ENCODE data around the gene SHROOM4.

The SHROOM4 gene, protein sequence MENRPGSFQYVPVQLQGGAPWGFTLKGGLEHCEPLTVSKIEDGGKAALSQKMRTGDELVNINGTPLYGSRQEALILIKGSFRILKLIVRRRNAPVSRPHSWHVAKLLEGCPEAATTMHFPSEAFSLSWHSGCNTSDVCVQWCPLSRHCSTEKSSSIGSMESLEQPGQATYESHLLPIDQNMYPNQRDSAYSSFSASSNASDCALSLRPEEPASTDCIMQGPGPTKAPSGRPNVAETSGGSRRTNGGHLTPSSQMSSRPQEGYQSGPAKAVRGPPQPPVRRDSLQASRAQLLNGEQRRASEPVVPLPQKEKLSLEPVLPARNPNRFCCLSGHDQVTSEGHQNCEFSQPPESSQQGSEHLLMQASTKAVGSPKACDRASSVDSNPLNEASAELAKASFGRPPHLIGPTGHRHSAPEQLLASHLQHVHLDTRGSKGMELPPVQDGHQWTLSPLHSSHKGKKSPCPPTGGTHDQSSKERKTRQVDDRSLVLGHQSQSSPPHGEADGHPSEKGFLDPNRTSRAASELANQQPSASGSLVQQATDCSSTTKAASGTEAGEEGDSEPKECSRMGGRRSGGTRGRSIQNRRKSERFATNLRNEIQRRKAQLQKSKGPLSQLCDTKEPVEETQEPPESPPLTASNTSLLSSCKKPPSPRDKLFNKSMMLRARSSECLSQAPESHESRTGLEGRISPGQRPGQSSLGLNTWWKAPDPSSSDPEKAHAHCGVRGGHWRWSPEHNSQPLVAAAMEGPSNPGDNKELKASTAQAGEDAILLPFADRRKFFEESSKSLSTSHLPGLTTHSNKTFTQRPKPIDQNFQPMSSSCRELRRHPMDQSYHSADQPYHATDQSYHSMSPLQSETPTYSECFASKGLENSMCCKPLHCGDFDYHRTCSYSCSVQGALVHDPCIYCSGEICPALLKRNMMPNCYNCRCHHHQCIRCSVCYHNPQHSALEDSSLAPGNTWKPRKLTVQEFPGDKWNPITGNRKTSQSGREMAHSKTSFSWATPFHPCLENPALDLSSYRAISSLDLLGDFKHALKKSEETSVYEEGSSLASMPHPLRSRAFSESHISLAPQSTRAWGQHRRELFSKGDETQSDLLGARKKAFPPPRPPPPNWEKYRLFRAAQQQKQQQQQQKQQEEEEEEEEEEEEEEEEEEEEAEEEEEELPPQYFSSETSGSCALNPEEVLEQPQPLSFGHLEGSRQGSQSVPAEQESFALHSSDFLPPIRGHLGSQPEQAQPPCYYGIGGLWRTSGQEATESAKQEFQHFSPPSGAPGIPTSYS (N-terminal part only)

DNA sequence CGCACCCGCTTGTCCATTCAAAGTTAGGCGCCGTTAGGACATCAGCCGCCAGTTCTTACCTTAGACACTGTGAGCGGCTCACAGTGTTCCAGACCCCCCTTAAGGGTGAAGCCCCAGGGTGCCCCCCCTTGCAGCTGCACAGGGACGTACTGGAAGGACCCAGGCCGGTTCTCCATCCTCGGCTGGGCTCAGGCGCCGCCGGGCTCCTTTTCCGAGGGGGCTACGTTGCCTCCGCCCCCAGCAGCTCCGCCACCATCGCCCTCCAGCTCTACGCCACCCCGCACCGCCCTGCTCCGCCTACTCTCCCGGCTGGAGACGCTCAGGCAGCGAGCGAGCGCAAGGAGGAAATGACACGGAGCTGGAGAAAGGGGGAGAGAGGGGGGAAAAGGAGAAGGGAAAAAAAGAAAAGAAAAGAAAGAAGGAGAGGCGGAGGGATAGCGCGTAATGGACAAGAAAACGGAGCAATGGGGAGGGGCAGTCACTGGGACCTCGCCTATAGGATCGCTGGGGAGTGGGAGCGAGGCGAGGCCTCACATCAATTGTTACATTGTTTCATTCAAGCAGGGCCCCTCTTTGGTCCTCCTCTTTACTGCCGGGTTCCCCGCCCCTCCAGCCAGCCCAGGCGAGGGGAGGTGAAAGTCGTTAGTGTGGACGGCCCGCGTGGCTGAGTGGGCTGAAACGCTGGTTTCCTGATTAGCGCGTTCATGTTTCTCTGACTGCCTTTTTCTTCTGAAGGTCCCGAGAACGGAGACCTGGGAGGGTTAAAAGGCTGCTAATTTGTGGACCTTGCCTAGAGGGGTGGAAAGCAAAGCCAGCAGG is at the start of gene SHROOM4:
TSS of gene SHROOM4 (minus strand) at position 352 of the 819 bp plus-strand sequence. CDS start at position 176, 176 bp downstream.
- DNase-seq, result no peak

DNA sequence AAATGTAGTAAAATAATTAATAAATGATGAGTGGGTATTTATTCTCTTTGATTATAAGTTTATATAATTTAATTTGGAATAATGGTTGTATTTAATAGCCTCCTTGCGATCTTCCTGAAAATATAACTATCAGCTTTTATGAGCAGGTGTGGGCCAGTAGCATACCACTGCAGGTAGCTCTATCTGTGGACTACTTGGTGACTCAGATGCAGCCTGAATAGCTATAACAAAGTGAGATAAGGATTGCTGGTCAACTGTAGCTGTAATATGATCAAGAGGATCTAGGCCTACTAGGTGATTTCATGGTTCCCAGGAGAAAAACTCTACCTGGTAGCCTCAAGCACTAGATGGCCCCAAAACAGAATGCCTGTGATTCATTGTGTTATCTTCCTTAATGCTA is 49.5 kb upstream of the SHROOM4 start:
- no peak for DNase-seq

DNA sequence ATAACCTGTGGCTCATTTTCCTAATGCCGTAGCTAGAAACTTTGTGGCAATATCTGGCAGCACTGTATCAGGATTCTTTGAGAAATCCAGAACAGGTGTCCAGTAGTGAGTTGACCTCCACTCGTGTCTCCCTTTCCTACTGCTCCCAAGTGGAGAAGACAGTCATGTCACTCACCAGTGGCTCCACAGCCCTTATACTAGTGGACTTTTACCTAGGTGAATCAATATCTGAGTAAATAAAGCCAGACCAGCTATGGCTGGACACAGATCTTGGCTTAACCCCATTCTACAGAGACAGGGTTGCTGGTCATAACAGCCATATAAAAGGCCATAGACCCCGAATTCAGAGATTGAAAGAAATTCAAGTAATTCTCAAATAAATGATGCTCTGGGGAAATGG is 46.5 kb upstream of the SHROOM4 start:
- DNase-seq, result no peak

DNA sequence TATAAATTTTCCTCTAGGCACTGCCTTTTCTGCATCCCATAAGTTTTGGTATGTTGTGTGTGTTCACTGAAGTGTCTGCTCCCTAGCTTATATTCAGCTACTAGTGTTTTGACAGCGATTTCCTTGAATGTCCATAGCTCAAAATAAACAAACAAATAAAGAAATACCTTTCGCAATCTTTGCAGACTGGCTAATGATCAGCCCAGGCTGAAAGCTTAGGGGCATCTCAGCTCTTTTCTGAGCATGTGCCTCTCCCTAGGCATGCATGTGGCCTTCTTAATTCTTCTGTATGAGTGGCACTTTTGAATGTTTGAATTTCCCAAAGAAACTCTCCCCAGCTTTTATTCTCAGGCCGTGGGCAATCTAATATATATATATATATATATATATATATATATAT is 44.6 kb upstream of the SHROOM4 start:
- DNase-seq, result no peak

GRCh38 chrX:50853399-50853798 is 39.4 kb upstream of the SHROOM4 start:
- DNase-seq, result no peak

- DNase-seq, result no peak
Observed at GRCh38 chrX:50852524-50852923, 38.5 kb upstream of the SHROOM4 start.

- DNase-seq, result no peak
Observed at GRCh38 chrX:50842221-50842620, 28.2 kb upstream of the SHROOM4 start.

GRCh38 chrX:50839730-50840129 is 25.7 kb upstream of the SHROOM4 start:
- no peak for DNase-seq

DNA sequence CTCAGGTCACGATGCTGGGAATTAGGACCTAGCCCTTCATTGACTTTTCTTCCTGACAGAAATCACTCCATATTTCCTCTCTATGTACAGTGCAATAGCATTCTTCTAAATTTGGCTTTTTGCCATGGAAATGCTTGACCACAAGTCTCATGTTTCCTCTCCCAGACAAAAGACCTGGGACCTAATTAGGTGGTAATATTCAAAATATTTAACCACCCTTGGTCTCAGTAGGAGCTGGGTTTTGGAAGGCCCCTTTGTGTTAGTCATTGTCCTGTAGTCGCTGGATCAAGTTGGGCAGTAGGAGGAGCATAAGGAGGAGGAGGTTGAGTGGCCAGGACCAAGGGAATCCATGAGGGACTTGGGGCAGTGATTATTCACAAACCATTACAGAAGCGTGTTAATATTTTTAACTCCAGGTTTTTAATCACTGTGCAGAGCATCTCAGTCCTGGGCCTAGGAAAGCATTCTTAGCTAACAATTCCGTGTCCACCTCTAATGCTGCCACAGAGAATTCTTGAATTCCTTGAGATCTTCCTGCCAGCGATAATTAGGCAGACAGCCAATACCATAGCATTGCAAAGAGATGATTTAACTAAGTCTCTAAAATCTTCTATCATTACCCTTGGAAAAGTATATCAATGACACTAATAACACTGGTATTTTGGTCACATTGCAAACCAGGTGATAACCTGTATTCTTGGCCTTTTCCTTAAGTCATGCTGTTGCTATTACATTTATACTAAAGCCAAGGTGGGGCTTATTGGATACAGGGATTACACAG is 25.0 kb upstream of the SHROOM4 start:
- DNase-seq, result no peak

GRCh38 chrX:50827996-50828395 is 14.0 kb upstream of the SHROOM4 start:
- DNase-seq, result no peak

- DNase-seq, result no peak
Observed at GRCh38 chrX:50825825-50826224, 11.8 kb upstream of the SHROOM4 start.

- no peak for DNase-seq
Observed at GRCh38 chrX:50818986-50819385, 5.0 kb upstream of the SHROOM4 start.

- no peak for DNase-seq
Observed at GRCh38 chrX:50815120-50815519, 1.1 kb upstream of the SHROOM4 start.

DNA sequence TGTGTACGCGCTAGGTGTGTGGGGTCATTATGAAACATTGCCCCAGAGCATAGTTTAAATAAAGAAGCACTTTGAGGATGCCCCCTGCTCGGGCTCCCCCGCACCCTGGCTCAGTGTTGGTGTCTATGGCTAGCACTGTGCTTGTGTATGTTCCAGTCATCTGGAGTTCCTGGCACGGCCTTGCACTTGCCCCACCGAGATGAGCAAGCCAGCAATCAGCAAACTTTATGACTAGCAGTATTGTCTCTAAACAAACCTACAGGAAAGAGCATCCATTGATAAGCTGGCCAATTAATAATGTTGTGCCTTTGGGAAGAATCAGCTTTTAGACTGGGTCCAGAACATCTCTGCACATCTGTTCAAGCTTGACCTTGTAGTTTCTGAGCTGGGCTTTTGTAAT is 707 bp upstream of the SHROOM4 start:
- no peak for DNase-seq

GRCh38 chrX:50812995-50813842 is 775 bp downstream of the SHROOM4 start:
- DNase-seq, result no peak

GRCh38 chrX:50805276-50805675 is 8.7 kb downstream of the SHROOM4 start:
- DNase-seq, result no peak

- no peak for DNase-seq
Observed at GRCh38 chrX:50801135-50801534, 12.9 kb downstream of the SHROOM4 start.

DNA sequence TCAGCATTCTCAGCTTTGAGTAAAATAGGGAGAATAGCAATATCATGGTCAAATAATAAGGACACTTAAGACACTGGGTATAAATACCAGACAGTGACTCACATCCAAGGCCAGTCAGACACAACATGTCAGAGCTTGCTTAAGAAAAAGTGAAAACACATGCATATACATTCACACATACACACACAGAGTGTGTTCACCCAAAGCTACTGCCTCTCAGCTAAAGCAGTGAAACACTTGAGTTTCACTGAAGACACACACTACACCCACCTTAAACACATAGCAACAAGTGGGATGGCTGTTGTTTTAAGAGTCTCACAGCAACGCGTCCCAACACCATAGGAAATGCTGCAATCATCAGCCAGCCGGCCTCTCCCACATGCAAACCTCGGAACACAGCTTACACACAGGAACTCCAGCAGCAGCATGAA is 14.4 kb downstream of the SHROOM4 start:
- no peak for DNase-seq

DNA sequence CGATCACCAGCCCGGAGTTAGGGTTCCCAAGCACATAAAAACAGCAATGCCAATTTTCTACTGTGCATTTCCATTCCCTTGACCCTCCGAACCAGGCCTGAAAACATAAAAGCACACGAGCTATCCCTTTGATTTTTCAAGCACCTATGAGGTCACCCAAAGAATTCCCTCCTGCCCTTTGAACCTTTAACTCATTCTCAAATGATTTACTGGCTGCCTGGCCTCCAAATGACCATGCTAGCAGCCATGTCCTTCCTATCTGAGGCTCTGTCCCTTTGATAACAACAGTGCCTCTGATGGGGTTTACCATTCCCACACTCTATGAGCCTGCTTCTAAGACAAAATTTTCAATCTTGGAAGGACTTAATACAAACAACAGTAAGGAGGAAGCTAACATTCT is 15.2 kb downstream of the SHROOM4 start:
- no peak for DNase-seq

GRCh38 chrX:50787099-50787498 is 26.9 kb downstream of the SHROOM4 start:
- DNase-seq, result no peak
